GM12878 (cell line): Measurements from ENCODE around the gene PATL2. TPM values are rescaled to one million over a fixed set of nuclear protein-coding genes. Genes with fewer than 3 reads are reported as not detected.

ENCODE experiments used
- ATAC-seq: fragments of 200-7000 bp; cut with Tn5 transposase; 3 replicates; pipeline ENCODE4 v1.9.1; 2020; ENCODE audit warnings: mild to moderate bottlenecking, moderate library complexity
- BruUV-seq: library from RNA; stranded (reverse); fragments of 400-500 nt; replicated peaks from 2 replicates; lab custom pipeline; 2021; lab: Mats Ljungman, UMichigan
- CTCF ChIA-PET: fragments of 300-600 bp; sonication (Branson Sonifier 250); formaldehyde crosslinking; extraction: SDS; loops from one replicate; lab custom pipeline; 2021; ENCODE audit warnings: inconsistent platforms; lab: Yijun Ruan, JAX
- POLR2A ChIA-PET: fragments of 350-600 bp; formaldehyde crosslinking; extraction: SDS; loops from one replicate; lab custom pipeline; 2021; ENCODE audit warnings: inconsistent platforms; lab: Charles Lee
- RAD21 ChIA-PET: fragments of 300-600 bp; sonication (Branson Sonifier 250); formaldehyde crosslinking; loops from one replicate; lab custom pipeline; 2023; ENCODE audit warnings: antibody characterized with exemption; ENCODE audit not compliant: unreplicated experiment; lab: Charles Lee
- SMC1A ChIA-PET: fragments of 300-600 bp; sonication (Branson Sonifier 250); formaldehyde crosslinking; loops from one replicate; lab custom pipeline; 2023; ENCODE audit not compliant: unreplicated experiment, uncharacterized antibody; lab: Charles Lee
- DNase-seq: peaks from one replicate; pipeline ENCODE4 v3.0.0-alpha.2; 2011; ENCODE audit warnings: low read depth, low spot score
- FAIRE-seq: peaks from 3 replicates; lab custom pipeline; 2011; peaks lifted over from hg19 to GRCh38; lab: Jason Lieb, UNC
- H2AFZ ChIP-seq: 2 replicates; pipeline ENCODE4 v1.6.0; 2011; ENCODE audit warnings: low read depth, low read length, control low read depth; ENCODE audit not compliant: control insufficient read depth
- H3K27ac ChIP-seq: 2 replicates; pipeline ENCODE4 v1.5.1; 2011; ENCODE audit warnings: control low read depth; ENCODE audit not compliant: control insufficient read depth, insufficient read depth
- H3K27me3 ChIP-seq, 2 experiments: replicated peaks in 1 of 2; 2 replicates each; pipeline versions ENCODE4 v1.6.0 to v1.6.1; 2011; ENCODE audit warnings: low read length in 1 of 2; ENCODE audit not compliant: control insufficient read depth in 2 of 2, insufficient read depth in 2 of 2
- H3K36me3 ChIP-seq, 2 experiments: 2 replicates each; pipeline ENCODE4 v1.5.1; 2011; ENCODE audit warnings: low read length in 1 of 2; ENCODE audit not compliant: control insufficient read depth in 2 of 2, insufficient read depth in 2 of 2
- H3K4me1 ChIP-seq: 2 replicates; pipeline ENCODE4 v1.6.1; 2011; ENCODE audit warnings: mild to moderate bottlenecking, low read length, moderate library complexity, mixed read lengths; ENCODE audit not compliant: control insufficient read depth, insufficient read depth
- H3K4me2 ChIP-seq: 2 replicates; pipeline ENCODE4 v1.6.0; 2011; ENCODE audit warnings: control low read depth; ENCODE audit not compliant: control insufficient read depth, insufficient read depth
- H3K4me3 ChIP-seq: fragments of 200-600 bp; sonication (generic); 2 replicates; pipeline ENCODE4 v1.5.1; 2016
- H3K79me2 ChIP-seq: 2 replicates; pipeline ENCODE4 v1.6.0; 2011; ENCODE audit warnings: low read length; ENCODE audit not compliant: control insufficient read depth, insufficient read depth
- H3K9ac ChIP-seq: 2 replicates; pipeline ENCODE4 v1.8.0; 2011; ENCODE audit warnings: low read length, control low read depth, mixed read lengths; ENCODE audit not compliant: control insufficient read depth, insufficient read depth
- H3K9me3 ChIP-seq: replicated peaks from 3 replicates; pipeline ENCODE4 v1.5.1; 2011; ENCODE audit warnings: mild to moderate bottlenecking, low read length; ENCODE audit not compliant: control insufficient read depth, insufficient read depth
- H4K20me1 ChIP-seq: 2 replicates; pipeline ENCODE4 v1.6.0; 2011; ENCODE audit not compliant: control insufficient read depth, insufficient read depth
- ATF2 ChIP-seq: IDR thresholded peaks from 2 replicates; pipeline ENCODE4 v1.6.1; 2012; ENCODE audit warnings: low read length, inconsistent platforms
- BCL11A ChIP-seq: IDR thresholded peaks from 2 replicates; pipeline ENCODE4 v1.6.1; 2011; ENCODE audit warnings: low read depth, low read length
- BMI1 ChIP-seq: fragments of 450-650 bp; IDR thresholded peaks from 2 replicates; pipeline ENCODE4 v1.6.1; 2016; ENCODE audit warnings: mild to moderate bottlenecking, moderate library complexity, borderline replicate concordance
- CEBPB ChIP-seq, 2 experiments: fragments of 150-350 bp in 1 of 2; IDR thresholded peaks; 2 replicates each; pipeline ENCODE4 v1.6.1; 2012 to 2014; ENCODE audit warnings: low read depth in 2 of 2, low read length in 2 of 2, borderline replicate concordance in 1 of 2, inconsistent platforms in 1 of 2
- EED ChIP-seq: sonication (generic); IDR thresholded peaks from 2 replicates; pipeline ENCODE4 v1.6.1; 2016; ENCODE audit warnings: antibody characterized with exemption, low read depth
- JUNB ChIP-seq: IDR thresholded peaks from 2 replicates; pipeline ENCODE4 v1.6.1; 2016; ENCODE audit warnings: antibody characterized with exemption, mild to moderate bottlenecking
- LARP7 ChIP-seq: fragments of 450-650 bp; IDR thresholded peaks from 2 replicates; pipeline ENCODE4 v1.6.1; 2017; ENCODE audit warnings: mild to moderate bottlenecking
- MLLT1 ChIP-seq: fragments of 450-650 bp; IDR thresholded peaks from 2 replicates; pipeline ENCODE4 v1.6.1; 2016; ENCODE audit warnings: mild to moderate bottlenecking
- MXI1 ChIP-seq: fragments of 150-350 bp; IDR thresholded peaks from 2 replicates; pipeline ENCODE4 v1.6.1; 2011; ENCODE audit warnings: low read depth, mild to moderate bottlenecking, inconsistent platforms, low read length, improper control_type of control experiment
- NR2C2 ChIP-seq: IDR thresholded peaks from 2 replicates; pipeline ENCODE4 v1.6.1; 2011; ENCODE audit warnings: borderline replicate concordance, low read depth; ENCODE audit not compliant: control insufficient read depth, insufficient read length
- POLR2A ChIP-seq: IDR thresholded peaks from 2 replicates; pipeline ENCODE4 v1.6.1; 2011; ENCODE audit warnings: low read depth, mild to moderate bottlenecking, low read length
- POLR2AphosphoS2 ChIP-seq: IDR thresholded peaks from 2 replicates; pipeline ENCODE4 v1.6.1; 2011; ENCODE audit warnings: low read depth, mild to moderate bottlenecking, low read length, improper control_type of control experiment, moderate library complexity
- POLR2AphosphoS5 ChIP-seq: IDR thresholded peaks from 2 replicates; pipeline ENCODE4 v1.6.1; 2011; ENCODE audit warnings: mild to moderate bottlenecking, low read length, inconsistent platforms
- POU2F2 ChIP-seq: IDR thresholded peaks from 3 replicates; pipeline ENCODE4 v1.6.1; 2011; ENCODE audit warnings: low read depth, mild to moderate bottlenecking, low read length, borderline replicate concordance
- RAD51 ChIP-seq: fragments of 450-650 bp; IDR thresholded peaks from 2 replicates; pipeline ENCODE4 v1.6.1; 2016; ENCODE audit warnings: moderate library complexity, mild to moderate bottlenecking, inconsistent platforms
- ZZZ3 ChIP-seq: IDR thresholded peaks from 2 replicates; pipeline ENCODE4 v1.6.1; 2011; ENCODE audit warnings: low read depth; ENCODE audit not compliant: control insufficient read depth, insufficient read length
- WGBS: methylation state at CpG from one replicate; pipeline ENCODE4 v1.1.6; 2016; ENCODE audit warnings: low lambda C conversion rate; ENCODE audit not compliant: insufficient replicate concordance, insufficient coverage; ENCODE audit errors: missing lambda C conversion rate; 5-methylcytosine and 5-hydroxymethylcytosine counted together
- in situ Hi-C: fragments of 300-500 bp; cut with MboI; formaldehyde crosslinking; loops from 9 replicates; pipeline ENCODE4 v1.14.3; 2018; ENCODE audit warnings: mixed read lengths
- intact Hi-C: fragments of 100-400 bp; cut with micrococcal nuclease; formaldehyde crosslinking; loops from one replicate; pipeline ENCODE4 v1.14.2; 2022; ENCODE audit not compliant: unreplicated experiment
- polyA plus RNA-seq, 11 experiments: library from polyadenylated mRNA; depleted of rRNA in 4 of 11; unstranded in 6 of 11; stranded (reverse) in 5 of 11; fragments of >200 nt; fragmentation: Nextera tagmentation in 4 of 11; fragmentation: Illumina TruSeq in 1 of 11; extraction: Ambion mirVana in 4 of 11; extraction: Trizol in 1 of 11; gene quantifications; 1 replicate in 1 of 11; 2 replicates in 10 of 11; pipeline versions ENCODE4 v1.2.1 to v1.2.3, GENCODE V29; 2011 to 2016; ENCODE audit warnings: inconsistent platforms in 2 of 11, missing spikeins in 2 of 11, low read depth in 1 of 11
- total RNA-seq, 4 experiments: library from RNA; depleted of rRNA in 3 of 4; stranded (reverse); fragments of >200 nt in 3 of 4; fragmentation: Illumina TruSeq in 1 of 4; extraction: Trizol in 1 of 4; gene quantifications; 2 replicates each; pipeline versions ENCODE4 v1.2.1 to v1.2.3, GENCODE V29; 2013 to 2021

Gene PATL2
- total and polyA plus RNA-seq, 10 of the 15 experiments (the other 5 are each of a cell fraction or from before 2014, with no cell fraction given), result 4.2 to 16.2 (median 12.1) TPM

- ChIA-PET RAD21 (interaction anchor here (14.2 to 18.4 kb wide), 2 partner anchors 14 to 49 kb away, joined by 231 to 653 read pairs; partner anchors contain the start of genes SPG11 and TRIM69), SMC1A (interaction anchor here (0.8 to 19.0 kb wide), 6 partner anchors 16 to 137 kb away, joined by 3 to 637 read pairs (median 5); partner anchors contain the start of genes SPG11 and TRIM69), POLR2A (interaction anchor here (1.0 to 24.8 kb wide), 3 partner anchors 17 to 50 kb away, joined by 3 to 718 read pairs (median 255); partner anchors contain the start of genes SPG11 and TRIM69), CTCF (interaction anchor here (10.2 to 14.3 kb wide), 3 partner anchors 12 to 49 kb away, joined by 153 to 278 read pairs (median 203); partner anchors contain the start of genes SPG11 and TRIM69)
- H3K79me2 ChIP-seq, result peaks cover 82% of the 10 kb centered on the region
- FAIRE-seq, result no peak
- no peaks in the 10 kb centered on the region for H3K9me3 ChIP-seq
- H4K20me1 ChIP-seq, result peaks cover 30% of the 10 kb centered on the region
- in situ Hi-C loops, result no loop called here
- H3K36me3 ChIP-seq, result peaks cover 19 to 52% of the 10 kb centered on the region in 2 experiments
- H2AFZ ChIP-seq, result no peak overlapping the region
- TF ChIP-seq POU2F2 (0 out of 3 replicates have a peak, but pooled peaks have one; percentile 8), BMI1 (0 out of 2 replicates have a peak, but pooled peaks have one; percentile 2), POLR2AphosphoS5 (peak; percentile 86; the same call in 1 of the 2 replicates), POLR2AphosphoS2 (peak; percentile 89), MXI1 (no peak), ZZZ3 (no peak), NR2C2 (no peak), BCL11A (peak; percentile 4; the same call in 1 of the 2 replicates), RAD51 (peak; percentile 44; the same call in 1 of the 2 replicates), MLLT1 (peak; percentile 12; the same call in 1 of the 2 replicates), ATF2 (peak; percentile 15; the same call in 1 of the 2 replicates), EED (no peak), JUNB (no peak), CEBPB (IDR thresholded peaks at IDR 0.05; ENCODE audit: borderline replicate concordance in 1 of 2, low read depth in 2 of 2, low read length in 2 of 2) (no peak), POLR2A (peak; percentile 39; the same call in 1 of the 2 replicates), LARP7 (peak; percentile 9; the same call in 1 of the 2 replicates)
- no TSS peak for BruUV-seq
- peak overlapping the region; percentile 99 for H3K27ac ChIP-seq
- no peak for ATAC-seq
- H3K4me3 ChIP-seq, result peak overlapping the region; percentile 99
- H3K4me1 ChIP-seq, result peaks cover 49% of the 10 kb centered on the region
- intact Hi-C loops, result no loop called here
- peak overlapping the region; percentile 100 for H3K9ac ChIP-seq
- no peaks in the 10 kb centered on the region for H3K27me3 ChIP-seq
- 3% methylated on average over 6 of the region's 6 CpGs for WGBS
- H3K4me2 ChIP-seq, result peak overlapping the region; percentile 93
- no peak for DNase-seq
Measured at GRCh38 chr15:44715142-44715796, 4.1 kb upstream of the PATL2 start.
